ENCODE measurements around the gene THRSP. TPM values are rescaled to one million over a fixed set of nuclear protein-coding genes. Genes with fewer than 3 reads are reported as not detected.

Gene THRSP
- total RNA-seq, 2 donors from 2014 or later: not detected

DNA sequence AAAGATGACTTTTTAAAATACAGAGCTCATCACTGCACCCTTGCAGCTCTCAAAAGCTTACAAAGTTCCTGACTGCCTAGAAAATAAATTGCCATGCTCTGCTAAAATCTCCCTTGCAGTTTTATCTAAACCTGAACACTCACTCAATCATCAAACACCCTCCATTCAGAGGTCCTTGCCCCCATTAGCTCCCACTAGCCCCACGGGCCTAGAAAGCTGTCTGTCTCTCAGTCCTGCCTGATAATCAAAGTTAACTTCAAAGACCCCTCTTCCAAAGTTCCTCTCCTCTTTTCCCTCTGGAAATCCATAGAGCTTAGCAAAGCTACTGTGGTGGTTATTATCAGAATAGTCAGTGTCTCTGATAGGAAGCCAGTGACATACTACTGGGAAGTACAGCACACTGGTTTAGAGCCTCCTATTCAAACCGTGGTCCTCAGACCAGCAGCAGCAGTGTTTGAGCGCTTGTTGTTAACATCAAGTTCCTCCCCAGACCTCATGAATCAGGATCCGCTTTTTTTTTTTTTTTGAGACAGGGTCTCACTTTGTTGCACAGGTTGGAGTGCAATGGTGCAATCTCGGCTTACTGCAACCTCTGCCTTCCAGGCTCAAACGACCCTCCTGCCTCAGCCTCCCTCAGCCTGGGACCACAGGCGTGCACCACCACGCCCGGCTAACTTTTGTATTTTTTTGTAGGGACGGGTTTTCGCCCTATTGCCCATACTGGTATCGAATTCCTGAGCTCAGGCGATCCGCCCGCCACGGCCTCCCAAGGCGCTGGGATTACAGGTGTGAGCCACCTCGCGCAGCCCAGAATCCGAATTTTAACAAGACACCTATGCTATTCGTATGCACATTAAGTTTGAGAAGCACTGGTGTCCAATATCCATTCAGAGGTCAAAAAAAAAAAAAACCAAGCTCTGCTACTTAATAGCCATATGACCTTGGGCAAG lies 14.8 kb downstream of the THRSP start:
- peak overlapping the region; percentile 81 for H3K9ac ChIP-seq (ENCODE audit: extremely low read depth, low read length, poor library complexity, severe bottlenecking)
- peak overlapping the region; percentile 89 for H3K4me3 Mint-ChIP-seq
- H3K36me3 ChIP-seq (ENCODE audit: control insufficient read depth, insufficient read depth, low read length): peaks cover 19% of the 10 kb centered on the region
- TF ChIP-seq, protein P1, sequence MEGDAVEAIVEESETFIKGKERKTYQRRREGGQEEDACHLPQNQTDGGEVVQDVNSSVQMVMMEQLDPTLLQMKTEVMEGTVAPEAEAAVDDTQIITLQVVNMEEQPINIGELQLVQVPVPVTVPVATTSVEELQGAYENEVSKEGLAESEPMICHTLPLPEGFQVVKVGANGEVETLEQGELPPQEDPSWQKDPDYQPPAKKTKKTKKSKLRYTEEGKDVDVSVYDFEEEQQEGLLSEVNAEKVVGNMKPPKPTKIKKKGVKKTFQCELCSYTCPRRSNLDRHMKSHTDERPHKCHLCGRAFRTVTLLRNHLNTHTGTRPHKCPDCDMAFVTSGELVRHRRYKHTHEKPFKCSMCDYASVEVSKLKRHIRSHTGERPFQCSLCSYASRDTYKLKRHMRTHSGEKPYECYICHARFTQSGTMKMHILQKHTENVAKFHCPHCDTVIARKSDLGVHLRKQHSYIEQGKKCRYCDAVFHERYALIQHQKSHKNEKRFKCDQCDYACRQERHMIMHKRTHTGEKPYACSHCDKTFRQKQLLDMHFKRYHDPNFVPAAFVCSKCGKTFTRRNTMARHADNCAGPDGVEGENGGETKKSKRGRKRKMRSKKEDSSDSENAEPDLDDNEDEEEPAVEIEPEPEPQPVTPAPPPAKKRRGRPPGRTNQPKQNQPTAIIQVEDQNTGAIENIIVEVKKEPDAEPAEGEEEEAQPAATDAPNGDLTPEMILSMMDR (conservative IDR thresholded peaks at IDR 0.05): no peak
- peak overlapping the region; percentile 92 for H3K27ac Mint-ChIP-seq
- no peak overlapping the region for H3K27ac ChIP-seq (ENCODE audit: low read depth, low read length)
- peaks cover 6% of the 10 kb centered on the region for H3K27me3 Mint-ChIP-seq (ENCODE audit: insufficient read depth)
- peaks cover 3% of the 10 kb centered on the region for H3K9me3 Mint-ChIP-seq
- peak; percentile 58 for DNase-seq
- peaks cover 17% of the 10 kb centered on the region for H3K36me3 Mint-ChIP-seq (ENCODE audit: low read depth)
- no peaks in the 10 kb centered on the region for H3K4me1 ChIP-seq (ENCODE audit: control insufficient read depth, insufficient read depth, low read length)
- H3K9me3 ChIP-seq (ENCODE audit: control insufficient read depth, low read length): peaks cover 12% of the 10 kb centered on the region
- peaks cover 13% of the 10 kb centered on the region for H3K4me1 Mint-ChIP-seq
- 47 to 51% methylated on average over 14 to 20 of the region's 21 CpGs for WGBS, 2 experiments (ENCODE audit: insufficient coverage in 1 of 2, insufficient read length in 1 of 2)
- H3K4me3 ChIP-seq (ENCODE audit: low read length): peak overlapping the region; percentile 97
- no peaks in the 10 kb centered on the region for H3K27me3 ChIP-seq (ENCODE audit: control insufficient read depth, insufficient read depth, low read length, poor library complexity, severe bottlenecking)

DNA sequence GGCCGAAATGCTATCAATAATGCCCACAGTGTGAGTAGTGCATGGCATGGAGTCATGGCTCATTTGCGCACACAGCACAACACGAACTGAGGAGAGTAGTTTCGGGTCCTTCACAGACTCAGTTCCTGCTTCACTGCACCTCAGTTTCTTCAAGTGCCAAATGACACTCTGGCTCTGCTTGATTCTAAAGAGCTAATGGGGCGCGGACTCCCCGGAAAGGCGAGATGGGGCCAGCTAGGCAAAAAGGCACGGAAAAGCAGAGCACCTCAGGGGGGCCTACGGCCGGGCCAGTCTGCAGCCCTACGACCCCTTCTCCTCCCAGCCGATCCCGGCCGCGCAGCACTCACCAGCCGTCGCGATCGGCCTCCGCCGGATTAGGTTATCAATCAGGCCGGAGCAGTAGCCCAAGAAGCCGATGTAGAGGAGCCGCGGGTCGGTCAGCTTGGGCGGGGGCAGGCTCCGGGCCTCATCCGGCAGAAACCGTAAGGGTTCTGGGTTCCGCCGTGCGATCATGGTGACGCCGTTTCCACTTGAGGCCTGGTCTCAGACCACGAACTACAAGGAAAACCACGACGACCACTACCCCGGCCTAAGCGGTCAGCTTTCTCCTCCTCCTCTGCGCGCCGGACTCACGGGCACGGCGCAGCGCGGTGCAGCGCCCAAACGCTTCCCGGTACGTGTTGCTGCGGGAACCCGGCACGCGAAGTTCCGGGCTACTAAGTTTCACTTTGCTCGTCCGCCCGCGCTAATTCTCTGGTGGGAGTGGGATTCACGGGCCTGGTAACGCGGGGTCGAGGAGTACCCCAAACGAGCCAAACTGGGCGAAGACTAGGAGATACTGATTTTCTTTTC lies 15.8 kb downstream of the THRSP start, which contains the start of gene NDUFC2:
TSS of gene NDUFC2 (minus strand) at position 631 of the 852 bp plus-strand sequence. CDS start at position 513, 118 bp downstream.
- Histone ChIP-seq H3K27ac (ENCODE audit: low read depth, low read length) (peak within 1 kb of the TSS; percentile 74), H3K9ac (ENCODE audit: extremely low read depth, low read length, poor library complexity, severe bottlenecking) (peak within 1 kb of the TSS; percentile 81), H3K9me3 (ENCODE audit: control insufficient read depth, low read length) (peaks cover 14% of the 10 kb centered on the region), H3K27me3 (ENCODE audit: control insufficient read depth, insufficient read depth, low read length, poor library complexity, severe bottlenecking) (no peaks in the 10 kb centered on the region), H3K4me3 (ENCODE audit: low read length) (peak within 1 kb of the TSS; percentile 97), H3K36me3 (ENCODE audit: control insufficient read depth, insufficient read depth, low read length) (peaks cover 19% of the 10 kb centered on the region), H3K4me1 (ENCODE audit: control insufficient read depth, insufficient read depth, low read length) (no peaks in the 10 kb centered on the region)
- H3K9me3 Mint-ChIP-seq: peaks cover 3% of the 10 kb centered on the region
- peaks cover 14% of the 10 kb centered on the region for H3K36me3 Mint-ChIP-seq (ENCODE audit: low read depth)
- peak within 1 kb of the TSS; percentile 89 for H3K4me3 Mint-ChIP-seq
- DNase-seq: peak; percentile 87
- peak within 1 kb of the TSS; percentile 92 for H3K27ac Mint-ChIP-seq
- 1 to 2% methylated on average over 17 to 68 of the region's 68 CpGs for WGBS, 2 experiments (ENCODE audit: insufficient coverage in 1 of 2, insufficient read length in 1 of 2)
- H3K4me1 Mint-ChIP-seq: peaks cover 13% of the 10 kb centered on the region
- peaks cover 6% of the 10 kb centered on the region for H3K27me3 Mint-ChIP-seq (ENCODE audit: insufficient read depth)
- TF ChIP-seq, protein P1 (conservative IDR thresholded peaks at IDR 0.05): no peak

DNA sequence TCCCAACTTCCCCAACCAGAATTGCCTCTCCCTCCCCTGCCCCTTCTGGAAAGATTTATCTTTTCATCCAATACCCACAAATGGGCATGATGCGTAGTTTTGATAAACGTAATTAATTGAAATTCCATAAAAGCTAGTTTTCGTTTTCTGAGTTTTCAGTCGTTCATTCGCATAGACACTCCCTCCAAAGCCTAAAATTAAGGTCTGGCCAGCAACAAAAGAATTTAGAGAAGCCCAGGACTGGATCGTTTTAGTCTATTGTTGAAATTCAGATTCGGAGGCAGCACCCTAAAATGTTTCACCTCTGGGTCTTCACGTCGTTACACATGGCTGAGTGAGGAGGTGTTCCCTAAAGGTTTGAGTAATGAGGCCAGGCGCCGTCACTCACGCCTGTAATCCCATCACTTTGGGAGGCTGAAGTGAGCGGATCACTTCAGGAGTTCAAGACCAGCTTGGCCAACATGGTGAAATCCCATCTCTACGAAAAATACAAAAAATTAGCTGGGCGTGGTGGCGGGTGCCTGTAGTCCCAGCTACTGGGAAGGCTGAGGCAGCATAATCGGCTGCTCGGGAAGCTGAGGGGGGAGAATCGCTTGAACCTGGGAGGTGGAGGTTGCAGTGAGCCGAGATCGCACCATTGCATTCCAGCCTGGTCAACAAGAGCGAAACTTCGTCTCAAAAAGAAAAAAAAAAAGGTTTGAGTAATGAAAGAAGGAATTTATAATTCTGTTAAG lies 16.6 kb downstream of the THRSP start:
- H3K4me3 Mint-ChIP-seq: peak overlapping the region; percentile 89
- peak overlapping the region; percentile 92 for H3K27ac Mint-ChIP-seq
- 78% methylated on average over 19 to 23 of the region's 23 CpGs for WGBS, 2 experiments (ENCODE audit: insufficient coverage in 1 of 2, insufficient read length in 1 of 2)
- H3K27me3 Mint-ChIP-seq (ENCODE audit: insufficient read depth): peaks cover 6% of the 10 kb centered on the region
- no peaks in the 10 kb centered on the region for H3K27me3 ChIP-seq (ENCODE audit: control insufficient read depth, insufficient read depth, low read length, poor library complexity, severe bottlenecking)
- H3K36me3 ChIP-seq (ENCODE audit: control insufficient read depth, insufficient read depth, low read length): peaks cover 11% of the 10 kb centered on the region
- peaks cover 9% of the 10 kb centered on the region for H3K36me3 Mint-ChIP-seq (ENCODE audit: low read depth)
- H3K4me3 ChIP-seq (ENCODE audit: low read length): peak overlapping the region; percentile 97
- H3K9me3 ChIP-seq (ENCODE audit: control insufficient read depth, low read length): peaks cover 16% of the 10 kb centered on the region
- TF ChIP-seq, protein P1 (conservative IDR thresholded peaks at IDR 0.05): no peak
- no peaks in the 10 kb centered on the region for H3K4me1 ChIP-seq (ENCODE audit: control insufficient read depth, insufficient read depth, low read length)
- peaks cover 13% of the 10 kb centered on the region for H3K4me1 Mint-ChIP-seq
- DNase-seq: no peak
- H3K27ac ChIP-seq (ENCODE audit: low read depth, low read length): peak overlapping the region; percentile 74
- H3K9me3 Mint-ChIP-seq: peaks cover 3% of the 10 kb centered on the region
- H3K9ac ChIP-seq (ENCODE audit: extremely low read depth, low read length, poor library complexity, severe bottlenecking): peak overlapping the region; percentile 81

All from endodermal cell (in vitro differentiated cells).